T-helper 2 cell treated with Interferon-gamma antibody and Interleukin-4, amounts not matched to agents 5 μg/mL and 100 μg/mL, for 36 hours (primary cell): Measurements from ENCODE around the gene GLIS2.

Experiments
- DNase-seq: peaks from one replicate; pipeline ENCODE4 v3.0.0; 2021; ENCODE audit warnings: low spot score
- H3K27ac Mint-ChIP-seq: one replicate; pipeline ENCODE4 v1.8.0; 2021; ENCODE audit warnings: mild to moderate bottlenecking, mixed read lengths
- H3K27me3 Mint-ChIP-seq: one replicate; pipeline ENCODE4 v1.8.0; 2021; ENCODE audit warnings: low read depth, mixed read lengths
- H3K36me3 Mint-ChIP-seq: one replicate; pipeline ENCODE4 v1.8.0; 2021; ENCODE audit warnings: low read depth, mixed read lengths
- H3K4me1 Mint-ChIP-seq: one replicate; pipeline ENCODE4 v1.8.0; 2021; ENCODE audit warnings: low read depth, mixed read lengths
- H3K4me3 Mint-ChIP-seq: one replicate; pipeline ENCODE4 v1.8.0; 2022; ENCODE audit warnings: mild to moderate bottlenecking, moderate library complexity, mixed read lengths
- H3K9me3 Mint-ChIP-seq: one replicate; pipeline ENCODE4 v1.8.0; 2021; ENCODE audit warnings: mixed read lengths

Gene GLIS2

DNA sequence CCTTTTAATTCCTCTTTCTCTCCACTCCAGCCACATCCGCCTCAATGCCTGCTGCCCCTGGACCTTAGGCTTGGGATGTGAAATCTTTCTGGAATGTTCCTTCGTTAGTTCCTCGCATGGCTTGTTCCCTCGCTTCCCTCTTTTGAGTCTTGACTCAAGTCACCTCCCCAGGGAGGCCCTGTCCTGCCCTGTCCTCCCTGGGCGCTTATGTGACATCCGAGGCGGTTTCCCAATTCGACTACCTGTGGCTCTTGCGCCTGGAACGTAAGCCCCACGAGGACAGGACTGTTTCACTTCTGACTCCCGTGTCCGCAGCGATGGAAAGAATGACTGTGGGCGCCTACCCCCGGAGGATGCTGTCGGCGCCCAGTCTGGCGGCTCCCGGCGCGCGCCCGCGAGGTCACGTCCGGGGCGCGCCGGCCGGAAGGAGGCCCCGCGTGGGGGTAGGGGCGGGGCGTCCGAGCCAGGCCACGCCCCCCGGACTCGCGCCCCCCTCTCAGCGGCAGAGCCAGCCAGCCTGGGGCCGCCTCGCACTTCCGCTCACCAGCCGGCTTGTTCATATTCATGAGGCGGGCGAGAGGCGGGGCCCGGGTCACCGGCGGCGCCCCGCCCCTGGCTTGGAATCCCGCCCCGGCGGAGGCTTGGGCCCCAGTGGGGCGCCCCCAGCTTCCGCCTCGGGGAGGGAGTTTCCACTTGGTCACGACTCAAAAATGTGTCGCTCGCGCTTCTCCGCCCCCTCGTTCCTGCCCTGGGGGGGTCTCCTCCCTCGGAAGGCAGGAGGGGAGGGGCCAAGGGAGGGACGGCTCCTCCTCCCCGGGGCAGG is 8.4 kb upstream of the GLIS2 start:
- Mint-ChIP-seq H3K4me3 (peak overlapping the region; percentile 100), H3K27ac (peak overlapping the region; percentile 98), H3K36me3 (peaks cover 13% of the 10 kb centered on the region), H3K4me1 (peaks cover 24% of the 10 kb centered on the region), H3K27me3 (no peaks in the 10 kb centered on the region), H3K9me3 (no peaks in the 10 kb centered on the region)
- peak; percentile 98 for DNase-seq

DNA sequence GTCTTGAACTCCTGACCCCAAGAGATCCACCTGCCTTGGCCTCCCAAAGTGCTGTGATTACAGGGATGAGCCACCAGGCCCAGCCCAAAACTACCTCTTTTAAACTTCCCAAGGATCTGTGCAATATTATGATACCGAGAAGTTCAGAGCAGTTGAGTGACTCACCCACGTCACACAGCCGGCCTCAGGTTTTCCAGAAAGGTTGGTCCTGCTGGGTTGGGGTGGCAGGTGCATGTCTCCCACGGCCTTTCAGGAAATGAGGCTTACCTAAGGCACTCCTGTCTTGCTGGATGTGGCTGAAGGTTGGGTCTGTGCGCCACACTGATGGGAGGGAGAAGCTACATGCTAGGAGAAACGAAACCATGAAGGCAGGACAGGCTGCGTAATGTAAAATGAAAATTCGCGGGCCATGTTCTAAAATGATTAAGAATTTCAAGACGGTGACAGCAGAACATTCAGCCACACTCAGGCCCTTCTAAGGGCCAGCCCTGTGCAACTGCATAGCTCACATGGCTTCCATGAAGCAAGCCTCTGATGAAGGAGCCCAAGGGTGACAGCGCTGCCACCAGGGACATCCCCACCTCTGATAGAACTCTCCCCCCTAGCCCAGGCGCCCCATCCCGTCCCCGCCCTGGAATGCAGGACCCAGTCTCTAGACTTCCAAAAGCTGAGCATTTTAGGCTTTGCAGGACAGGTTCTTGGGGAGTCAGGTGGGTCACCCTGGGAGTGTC is 6.6 kb upstream of the GLIS2 start:
- Mint-ChIP-seq H3K36me3 (peaks cover 10% of the 10 kb centered on the region), H3K4me1 (peaks cover 24% of the 10 kb centered on the region), H3K27ac (peak overlapping the region; percentile 49), H3K27me3 (peaks cover 6% of the 10 kb centered on the region), H3K9me3 (no peaks in the 10 kb centered on the region), H3K4me3 (peak overlapping the region; percentile 40)
- DNase-seq, result no peak

DNA sequence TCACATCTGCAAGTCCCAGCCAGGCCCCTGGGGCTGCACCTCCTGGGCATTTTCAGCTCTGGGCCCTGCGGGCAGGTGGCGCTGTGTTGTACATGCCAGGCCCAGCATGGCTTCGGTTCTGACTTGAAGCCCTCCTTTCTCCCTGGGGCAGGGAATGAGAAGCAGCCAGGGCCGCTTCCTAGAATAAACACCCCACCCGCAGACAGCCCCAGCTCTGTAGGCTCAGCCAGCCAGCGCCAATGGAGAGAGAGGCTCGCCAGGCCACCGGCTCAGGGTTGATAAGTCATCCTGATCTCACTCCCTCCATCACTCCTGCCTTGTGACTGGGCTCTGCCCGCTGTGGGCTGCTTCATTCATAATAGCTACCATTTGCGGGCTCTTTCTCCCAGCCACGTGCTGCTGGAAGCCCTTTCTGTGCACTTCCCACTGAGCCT is 6.0 kb upstream of the GLIS2 start:
- H3K4me1 Mint-ChIP-seq, result peaks cover 30% of the 10 kb centered on the region
- peaks cover 13% of the 10 kb centered on the region for H3K36me3 Mint-ChIP-seq
- peaks cover 12% of the 10 kb centered on the region for H3K27me3 Mint-ChIP-seq
- no peak overlapping the region for H3K27ac Mint-ChIP-seq
- no peaks in the 10 kb centered on the region for H3K9me3 Mint-ChIP-seq
- peak; percentile 64 for DNase-seq
- H3K4me3 Mint-ChIP-seq, result no peak overlapping the region

DNA sequence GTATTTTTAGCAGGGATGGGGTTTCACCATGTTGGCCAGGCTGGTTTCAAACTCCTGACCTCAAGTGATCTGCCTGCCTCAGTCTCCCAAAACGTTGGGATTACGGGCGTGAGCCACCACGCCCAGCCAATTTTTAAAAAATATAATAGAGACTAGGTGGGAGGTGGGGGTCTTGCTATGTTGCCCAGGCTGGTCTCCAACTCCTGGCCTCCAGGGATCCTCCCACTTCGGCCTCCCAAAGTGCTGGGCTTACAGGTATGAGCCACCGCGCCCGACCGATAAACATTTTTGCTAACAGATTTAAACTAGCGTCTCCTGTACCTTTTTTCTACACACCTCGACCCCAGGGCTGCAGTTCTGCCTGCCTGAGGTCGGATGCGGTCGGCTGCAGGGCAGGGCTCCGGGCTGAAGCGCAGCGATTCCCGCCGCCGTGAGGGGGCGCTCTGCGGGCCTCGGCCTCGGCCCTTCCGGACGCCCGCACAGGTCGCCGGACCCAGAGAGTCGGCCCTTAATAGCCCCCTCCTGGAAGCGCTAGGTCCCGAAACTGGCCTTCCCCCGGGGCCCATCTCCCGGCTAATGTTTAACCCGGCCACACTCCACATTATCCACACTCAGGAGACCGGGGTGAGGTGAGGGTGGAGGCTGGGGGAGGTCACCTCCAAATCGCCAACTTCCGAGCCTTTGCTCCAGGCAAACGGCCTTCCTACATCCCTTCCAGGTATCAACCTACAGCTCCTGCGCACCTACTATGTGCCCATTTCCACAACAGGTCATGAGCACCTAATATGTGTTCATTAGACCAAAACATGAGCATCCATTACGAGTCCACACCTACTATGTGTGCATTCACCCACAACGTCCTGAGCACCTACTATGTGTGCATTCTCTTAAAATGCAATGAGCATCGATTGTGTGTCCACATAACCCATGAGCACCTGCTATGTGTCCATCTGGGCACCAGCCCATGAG is 2.0 kb upstream of the GLIS2 start:
- Mint-ChIP-seq H3K4me3 (peak overlapping the region; percentile 88), H3K27ac (peak overlapping the region; percentile 41)

DNA sequence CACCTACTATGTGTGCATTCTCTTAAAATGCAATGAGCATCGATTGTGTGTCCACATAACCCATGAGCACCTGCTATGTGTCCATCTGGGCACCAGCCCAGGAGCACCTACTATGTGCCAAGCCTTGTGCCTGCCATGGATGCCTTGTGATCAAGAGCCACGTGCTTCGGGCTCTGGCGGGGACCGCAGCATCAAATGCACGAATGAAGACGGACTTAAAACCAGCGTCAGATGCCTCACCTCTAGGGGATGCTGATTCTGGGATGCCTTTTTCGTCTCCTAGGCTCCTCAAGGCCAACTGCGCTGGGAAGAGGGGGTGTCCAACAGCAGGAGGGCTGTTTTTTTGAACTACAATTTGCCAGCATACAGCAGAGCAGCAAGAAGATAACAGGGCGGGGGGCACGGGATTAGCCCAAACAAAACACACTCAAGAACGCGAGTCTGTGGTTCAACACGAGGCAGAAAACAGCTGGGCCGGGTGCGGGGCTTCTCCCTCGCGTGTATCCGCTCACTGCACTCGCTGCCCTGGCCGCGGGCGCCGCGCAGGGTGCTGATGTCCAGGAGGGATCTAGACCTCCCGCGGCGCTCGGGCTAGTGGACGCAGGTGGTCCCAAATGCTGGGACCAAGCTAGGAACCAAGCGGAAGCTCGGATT is 1.2 kb upstream of the GLIS2 start:
- peak overlapping the region; percentile 88 for H3K4me3 Mint-ChIP-seq
- peak overlapping the region; percentile 88 for H3K27ac Mint-ChIP-seq
- no peaks in the 10 kb centered on the region for H3K9me3 Mint-ChIP-seq
- H3K27me3 Mint-ChIP-seq, result peaks cover 22% of the 10 kb centered on the region
- H3K36me3 Mint-ChIP-seq, result peaks cover 2% of the 10 kb centered on the region
- no peak for DNase-seq
- H3K4me1 Mint-ChIP-seq, result peaks cover 17% of the 10 kb centered on the region

More for the DNA sequence above, 2.0 kb upstream of the GLIS2 start:
- no peak for DNase-seq
- H3K9me3 Mint-ChIP-seq, result no peaks in the 10 kb centered on the region
- peaks cover 15% of the 10 kb centered on the region for H3K4me1 Mint-ChIP-seq
- peaks cover 22% of the 10 kb centered on the region for H3K27me3 Mint-ChIP-seq
- H3K36me3 Mint-ChIP-seq, result peaks cover 2% of the 10 kb centered on the region

DNA sequence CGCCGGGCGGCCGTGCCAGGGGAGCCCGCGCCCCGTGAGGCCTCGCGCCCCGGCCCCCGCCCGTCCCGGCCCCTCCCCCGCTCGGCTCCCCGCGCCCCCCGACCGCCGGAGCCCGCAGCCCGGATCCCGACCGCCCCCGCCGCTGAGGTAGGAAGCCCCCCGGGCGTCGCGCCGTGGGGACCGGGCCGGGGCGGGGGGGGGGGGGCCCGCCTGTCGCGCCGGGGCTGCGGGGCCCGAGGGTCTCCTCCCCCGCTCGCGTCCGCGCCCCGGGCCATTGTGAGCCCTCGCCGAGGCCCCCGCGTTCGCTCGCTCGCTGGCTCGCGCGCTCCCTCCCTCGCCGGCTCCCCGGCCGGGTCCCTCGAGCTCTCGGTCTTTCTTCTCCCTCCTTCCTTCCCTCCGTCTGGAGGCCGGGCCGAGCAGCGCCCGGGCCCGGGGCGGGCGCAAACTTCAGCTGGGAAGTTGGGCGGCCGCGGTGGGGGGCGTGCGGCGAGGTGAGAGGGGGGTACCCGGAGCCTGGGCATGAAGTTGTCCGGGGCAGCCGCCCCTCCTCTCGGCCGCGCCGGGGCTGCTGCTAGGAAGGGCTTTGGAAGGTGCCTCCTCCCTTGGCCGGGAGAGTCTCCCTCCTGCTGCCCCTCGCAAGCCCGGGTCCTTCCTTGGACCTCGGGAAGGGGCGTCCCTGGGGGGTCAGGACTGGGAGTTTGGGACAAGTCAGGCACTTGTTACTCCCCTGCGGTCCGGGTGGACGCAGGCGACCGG is 419 bp downstream of the GLIS2 start:
- no peaks in the 10 kb centered on the region for H3K9me3 Mint-ChIP-seq
- peaks cover 22% of the 10 kb centered on the region for H3K27me3 Mint-ChIP-seq
- H3K36me3 Mint-ChIP-seq, result peaks cover 2% of the 10 kb centered on the region
- no peak for DNase-seq
- peak overlapping the region; percentile 21 for H3K4me3 Mint-ChIP-seq
- H3K4me1 Mint-ChIP-seq, result peaks cover 17% of the 10 kb centered on the region
- H3K27ac Mint-ChIP-seq, result no peak overlapping the region

DNA sequence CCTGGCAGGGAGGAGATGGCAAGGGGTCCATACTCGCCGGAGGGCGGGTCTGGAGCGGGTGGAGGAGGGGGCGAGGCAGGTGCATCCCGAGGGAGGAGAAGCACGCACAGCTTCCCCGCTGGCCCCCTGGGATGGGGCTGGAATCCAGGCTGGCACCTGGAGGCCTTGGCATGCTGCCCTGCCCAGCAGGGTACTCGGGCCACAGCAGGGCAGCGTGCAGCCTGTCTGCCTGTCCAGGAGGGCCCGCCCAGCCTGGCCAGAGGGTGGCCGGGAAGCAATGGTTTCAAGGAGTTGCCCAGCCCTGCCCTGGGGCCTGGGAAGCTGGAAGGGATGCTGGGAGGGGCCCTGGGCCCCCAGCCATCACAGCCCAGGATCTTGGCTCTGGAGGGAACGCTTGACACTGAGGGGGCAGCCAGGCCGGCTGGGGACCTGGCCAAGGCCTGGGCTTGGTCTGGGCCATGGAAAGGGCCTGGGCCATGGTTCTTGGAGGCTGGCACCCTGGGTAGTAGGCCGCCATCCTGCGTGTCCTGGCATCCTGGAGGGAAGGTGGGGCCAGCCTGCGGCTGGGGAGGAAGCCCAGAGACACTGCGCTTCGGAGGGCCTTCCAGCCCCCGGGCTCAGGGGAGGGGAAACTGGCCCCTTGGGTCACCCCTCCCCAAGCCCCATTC is 1.1 kb downstream of the GLIS2 start:
- Mint-ChIP-seq H3K36me3 (peaks cover 2% of the 10 kb centered on the region), H3K9me3 (no peaks in the 10 kb centered on the region), H3K4me1 (peaks cover 17% of the 10 kb centered on the region), H3K27me3 (peaks cover 22% of the 10 kb centered on the region), H3K4me3 (no peak overlapping the region), H3K27ac (no peak overlapping the region)
- DNase-seq, result no peak

DNA sequence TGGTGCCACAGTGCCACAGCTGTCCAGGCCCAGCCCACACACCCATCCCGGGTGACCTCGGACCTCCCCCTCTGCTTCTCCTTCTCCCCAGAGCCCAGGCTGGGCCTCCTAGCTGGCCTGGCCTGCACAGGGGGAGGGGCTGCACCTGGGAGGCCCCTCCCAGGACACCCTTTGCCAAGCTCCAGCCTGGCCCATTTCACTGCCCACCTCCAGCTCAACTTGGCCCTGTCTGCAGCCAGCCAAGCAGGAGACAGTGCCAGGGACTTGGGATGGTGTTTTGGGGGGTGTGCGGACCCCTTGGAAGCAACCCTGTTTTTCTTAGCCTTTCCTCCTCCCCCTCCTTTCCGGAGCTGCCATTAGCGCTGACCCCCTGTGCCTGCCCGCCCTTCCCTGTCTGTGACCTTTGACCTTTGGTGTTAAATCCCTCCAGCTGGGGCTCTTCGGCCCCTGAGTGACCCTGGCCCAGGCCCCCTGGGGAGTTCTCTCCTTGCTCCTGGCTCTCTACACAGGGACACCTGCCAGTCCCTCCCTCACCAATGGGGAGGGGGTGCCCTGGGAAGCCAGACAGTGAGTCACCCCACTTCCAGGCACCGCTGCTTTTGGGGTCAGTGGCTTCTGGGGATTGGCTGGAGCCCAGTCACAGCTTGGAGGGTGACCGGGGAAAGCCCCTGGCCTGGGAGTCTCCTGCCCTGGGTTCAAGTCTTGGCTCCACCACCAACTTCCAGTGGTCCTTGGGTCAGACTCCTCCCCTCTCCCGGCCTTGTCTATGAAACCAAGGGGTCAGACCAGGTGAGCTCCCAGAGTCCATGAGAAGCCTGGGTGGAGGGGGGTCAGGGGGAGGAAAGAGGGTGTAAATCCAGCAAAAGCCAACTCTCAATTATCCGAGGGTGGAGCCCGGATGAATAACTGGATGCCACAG is 1.9 kb downstream of the GLIS2 start:
- peaks cover 22% of the 10 kb centered on the region for H3K27me3 Mint-ChIP-seq
- H3K36me3 Mint-ChIP-seq, result peaks cover 2% of the 10 kb centered on the region
- H3K4me1 Mint-ChIP-seq, result peaks cover 17% of the 10 kb centered on the region
- DNase-seq, result no peak
- peak overlapping the region; percentile 58 for H3K4me3 Mint-ChIP-seq
- no peaks in the 10 kb centered on the region for H3K9me3 Mint-ChIP-seq
- no peak overlapping the region for H3K27ac Mint-ChIP-seq

DNA sequence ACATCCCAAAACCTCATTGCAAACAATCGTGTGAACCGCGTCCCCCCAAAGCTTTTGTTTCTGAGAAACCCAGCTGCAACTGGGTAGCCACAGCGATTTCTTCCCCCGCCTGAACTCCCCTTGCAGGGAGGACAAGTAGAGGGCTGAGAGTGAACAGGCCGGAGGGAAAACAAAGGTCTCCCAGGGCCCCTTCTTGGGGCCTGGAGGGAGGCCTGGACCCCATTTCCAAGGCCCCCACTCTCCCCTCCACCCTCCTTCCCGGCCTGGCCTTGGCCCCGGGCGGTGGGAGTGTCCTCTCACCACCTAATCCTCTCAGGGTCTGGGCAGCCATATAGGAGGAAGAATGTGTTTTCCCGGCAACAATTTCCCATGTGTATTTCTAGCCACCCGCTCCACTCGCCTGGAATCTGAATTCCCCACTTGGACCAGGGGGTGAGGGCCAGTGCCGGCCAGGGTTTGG is 2.6 kb downstream of the GLIS2 start:
- Mint-ChIP-seq H3K27me3 (peaks cover 22% of the 10 kb centered on the region), H3K4me3 (no peak overlapping the region), H3K4me1 (peaks cover 17% of the 10 kb centered on the region), H3K36me3 (peaks cover 2% of the 10 kb centered on the region), H3K9me3 (no peaks in the 10 kb centered on the region), H3K27ac (no peak overlapping the region)
- no peak for DNase-seq

DNA sequence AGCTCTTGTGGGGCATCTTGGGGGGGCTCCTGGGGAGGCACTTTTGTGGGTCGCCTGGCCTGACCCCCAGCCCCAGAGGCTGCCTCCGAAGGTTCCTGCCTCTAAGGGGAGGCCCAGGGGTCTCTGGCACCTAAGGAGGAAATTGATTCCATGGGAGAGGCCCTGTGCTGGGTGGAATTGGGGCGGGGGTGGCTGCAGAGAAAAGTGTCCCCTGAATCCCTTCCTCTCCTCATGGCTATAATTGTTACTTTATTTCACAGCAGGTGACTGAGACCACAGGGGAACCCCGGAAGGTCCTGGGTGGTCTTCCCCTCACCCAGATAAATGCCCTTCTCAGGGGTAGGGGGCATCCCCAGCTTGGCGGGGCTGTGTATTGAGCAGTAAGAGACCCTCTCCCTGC is 3.1 kb downstream of the GLIS2 start:
- H3K4me3 Mint-ChIP-seq, result peak overlapping the region; percentile 12
- H3K9me3 Mint-ChIP-seq, result no peaks in the 10 kb centered on the region
- H3K27me3 Mint-ChIP-seq, result peaks cover 18% of the 10 kb centered on the region
- H3K27ac Mint-ChIP-seq, result no peak overlapping the region
- H3K36me3 Mint-ChIP-seq, result peaks cover 2% of the 10 kb centered on the region
- H3K4me1 Mint-ChIP-seq, result peaks cover 17% of the 10 kb centered on the region
- no peak for DNase-seq

DNA sequence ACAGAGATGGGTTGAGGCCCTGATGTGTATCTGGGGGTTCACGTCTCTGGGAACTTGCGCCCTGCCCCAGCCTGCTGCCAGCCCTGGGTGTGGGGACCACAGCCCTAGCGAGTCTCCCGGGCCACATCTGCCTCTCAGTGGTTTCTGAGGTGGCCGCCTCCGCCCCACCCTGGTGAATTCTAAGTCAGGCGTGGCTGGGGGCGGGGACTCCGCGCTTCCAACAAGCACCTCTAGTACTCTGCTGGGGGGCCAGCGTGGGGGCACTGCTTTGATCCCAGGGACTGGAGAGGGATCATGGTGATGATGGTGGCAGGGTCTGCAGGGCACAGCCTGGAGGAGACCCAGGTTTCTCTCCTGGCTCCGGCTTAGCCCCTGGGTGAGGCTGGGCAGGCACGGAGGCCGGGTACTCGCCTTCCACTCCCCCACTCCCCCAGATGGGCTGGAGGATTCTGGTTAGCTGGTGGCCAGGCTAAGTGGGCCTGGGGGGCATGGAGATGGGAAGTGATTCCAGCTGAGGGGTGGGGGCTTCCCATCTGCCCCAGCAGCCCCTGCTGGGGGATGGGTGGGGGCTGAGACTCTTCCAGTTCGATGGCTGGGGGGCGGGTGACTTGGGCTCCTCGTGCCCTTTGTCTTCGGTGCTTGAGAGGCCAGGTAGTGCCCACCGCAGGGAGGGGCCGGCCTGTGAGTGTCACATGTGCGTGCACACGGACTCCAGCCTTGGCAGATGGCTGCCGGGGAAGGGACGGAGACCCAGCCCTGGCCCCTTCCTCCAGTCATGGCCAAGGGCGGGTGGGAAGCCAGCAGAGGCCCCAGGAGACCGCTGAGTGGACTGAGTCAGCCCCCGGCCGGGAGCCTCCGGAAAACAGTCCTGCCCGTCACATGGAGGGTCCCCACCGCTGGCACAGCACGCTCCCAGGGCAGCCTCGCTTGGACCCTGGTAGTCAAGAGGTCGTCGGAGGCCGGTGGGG is 3.9 kb downstream of the GLIS2 start:
- H3K36me3 Mint-ChIP-seq, result no peaks in the 10 kb centered on the region
- no peak overlapping the region for H3K27ac Mint-ChIP-seq
- peak; percentile 51 for DNase-seq
- peaks cover 9% of the 10 kb centered on the region for H3K4me1 Mint-ChIP-seq
- H3K9me3 Mint-ChIP-seq, result no peaks in the 10 kb centered on the region
- H3K4me3 Mint-ChIP-seq, result peak overlapping the region; percentile 12
- peaks cover 11% of the 10 kb centered on the region for H3K27me3 Mint-ChIP-seq
